ENCODE results near the gene ACBD4.
A peak's percentile ranks its signal among the peaks of the same experiment; 100 is the strongest.

Gene ACBD4, protein sequence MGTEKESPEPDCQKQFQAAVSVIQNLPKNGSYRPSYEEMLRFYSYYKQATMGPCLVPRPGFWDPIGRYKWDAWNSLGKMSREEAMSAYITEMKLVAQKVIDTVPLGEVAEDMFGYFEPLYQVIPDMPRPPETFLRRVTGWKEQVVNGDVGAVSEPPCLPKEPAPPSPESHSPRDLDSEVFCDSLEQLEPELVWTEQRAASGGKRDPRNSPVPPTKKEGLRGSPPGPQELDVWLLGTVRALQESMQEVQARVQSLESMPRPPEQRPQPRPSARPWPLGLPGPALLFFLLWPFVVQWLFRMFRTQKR

DNA sequence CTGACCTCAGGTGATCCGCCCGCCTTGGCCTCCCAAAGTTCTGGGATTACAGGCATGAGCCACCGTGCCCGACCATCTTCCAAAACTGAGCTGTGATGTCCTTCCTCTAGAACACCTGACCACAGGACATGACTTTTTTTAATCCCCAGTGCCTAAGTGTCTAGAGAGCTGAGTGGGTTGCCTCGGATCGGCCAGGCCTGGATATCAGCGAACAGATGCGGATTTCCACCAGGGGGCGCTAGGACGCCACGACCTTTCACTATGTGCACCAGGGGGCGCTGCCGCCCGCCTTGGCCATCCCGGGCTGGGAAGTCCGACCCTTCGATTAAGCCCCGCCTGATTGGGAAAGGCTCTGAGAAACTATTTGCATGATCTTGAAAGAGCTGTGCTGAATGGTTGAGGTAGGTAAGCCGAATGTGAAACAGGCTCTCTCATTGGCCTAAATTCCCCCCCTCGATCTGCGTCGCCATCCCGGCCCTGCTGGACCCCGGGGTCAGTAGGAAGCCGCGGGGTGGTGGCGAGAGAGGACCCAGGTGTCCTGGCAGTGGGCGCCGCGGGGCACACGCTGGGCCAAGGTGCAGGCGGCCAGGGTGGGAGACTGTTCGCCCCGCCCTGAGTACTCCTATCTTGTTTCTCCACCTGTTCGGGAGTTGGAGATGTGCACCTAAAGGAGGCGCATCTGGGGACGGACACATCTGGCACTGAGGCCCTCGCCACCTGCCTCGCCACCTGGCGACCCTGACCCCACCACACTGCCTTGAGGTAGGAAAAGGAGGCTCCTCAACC lies at the start of gene ACBD4:
TSS of gene ACBD4 (plus strand) at position 496 of the 786 bp plus-strand sequence. CDS start 458 bp downstream, outside the sequence.
- TF ChIP-seq, protein P1, sequence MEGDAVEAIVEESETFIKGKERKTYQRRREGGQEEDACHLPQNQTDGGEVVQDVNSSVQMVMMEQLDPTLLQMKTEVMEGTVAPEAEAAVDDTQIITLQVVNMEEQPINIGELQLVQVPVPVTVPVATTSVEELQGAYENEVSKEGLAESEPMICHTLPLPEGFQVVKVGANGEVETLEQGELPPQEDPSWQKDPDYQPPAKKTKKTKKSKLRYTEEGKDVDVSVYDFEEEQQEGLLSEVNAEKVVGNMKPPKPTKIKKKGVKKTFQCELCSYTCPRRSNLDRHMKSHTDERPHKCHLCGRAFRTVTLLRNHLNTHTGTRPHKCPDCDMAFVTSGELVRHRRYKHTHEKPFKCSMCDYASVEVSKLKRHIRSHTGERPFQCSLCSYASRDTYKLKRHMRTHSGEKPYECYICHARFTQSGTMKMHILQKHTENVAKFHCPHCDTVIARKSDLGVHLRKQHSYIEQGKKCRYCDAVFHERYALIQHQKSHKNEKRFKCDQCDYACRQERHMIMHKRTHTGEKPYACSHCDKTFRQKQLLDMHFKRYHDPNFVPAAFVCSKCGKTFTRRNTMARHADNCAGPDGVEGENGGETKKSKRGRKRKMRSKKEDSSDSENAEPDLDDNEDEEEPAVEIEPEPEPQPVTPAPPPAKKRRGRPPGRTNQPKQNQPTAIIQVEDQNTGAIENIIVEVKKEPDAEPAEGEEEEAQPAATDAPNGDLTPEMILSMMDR (conservative IDR thresholded peaks at IDR 0.05; ENCODE audit: low read depth, low read length) = peak; percentile 100
- H3K4me3 ChIP-seq (ENCODE audit: low read depth, low read length) = peak within 1 kb of the TSS; percentile 68
- peak; percentile 98 for DNase-seq (ENCODE audit: low read depth)

DNA sequence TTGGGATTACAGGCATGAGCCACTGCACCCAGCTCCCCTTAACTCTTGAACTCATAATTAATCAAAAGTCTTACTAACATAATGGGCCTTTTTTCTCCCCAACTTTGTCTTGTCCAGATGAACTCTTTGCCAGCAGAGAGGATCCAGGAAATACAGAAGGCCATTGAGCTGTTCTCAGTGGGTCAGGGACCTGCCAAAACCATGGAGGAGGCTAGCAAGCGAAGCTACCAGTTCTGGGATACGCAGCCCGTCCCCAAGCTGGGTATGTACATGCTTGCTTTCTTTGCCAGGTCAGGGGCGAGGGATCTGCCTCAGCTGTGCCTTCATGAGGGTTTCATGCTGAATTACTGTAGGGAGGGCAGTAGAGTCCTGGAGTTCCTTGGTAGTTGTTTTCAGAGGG lies 49.1 kb upstream of the ACBD4 start:
- no peak overlapping the region for H3K4me3 ChIP-seq (ENCODE audit: low read depth, low read length)
- TF ChIP-seq, protein P1 (conservative IDR thresholded peaks at IDR 0.05; ENCODE audit: low read depth, low read length) = no peak

GRCh38 chr17:45086865-45087503 lies 48.5 kb upstream of the ACBD4 start:
- TF ChIP-seq, protein P1 (conservative IDR thresholded peaks at IDR 0.05; ENCODE audit: low read depth, low read length) = no peak
- no peak overlapping the region for H3K4me3 ChIP-seq (ENCODE audit: low read depth, low read length)
- DNase-seq (ENCODE audit: low read depth) = no peak

More for the DNA sequence above, 49.1 kb upstream of the ACBD4 start:
- no peak for DNase-seq (ENCODE audit: low read depth)

DNA sequence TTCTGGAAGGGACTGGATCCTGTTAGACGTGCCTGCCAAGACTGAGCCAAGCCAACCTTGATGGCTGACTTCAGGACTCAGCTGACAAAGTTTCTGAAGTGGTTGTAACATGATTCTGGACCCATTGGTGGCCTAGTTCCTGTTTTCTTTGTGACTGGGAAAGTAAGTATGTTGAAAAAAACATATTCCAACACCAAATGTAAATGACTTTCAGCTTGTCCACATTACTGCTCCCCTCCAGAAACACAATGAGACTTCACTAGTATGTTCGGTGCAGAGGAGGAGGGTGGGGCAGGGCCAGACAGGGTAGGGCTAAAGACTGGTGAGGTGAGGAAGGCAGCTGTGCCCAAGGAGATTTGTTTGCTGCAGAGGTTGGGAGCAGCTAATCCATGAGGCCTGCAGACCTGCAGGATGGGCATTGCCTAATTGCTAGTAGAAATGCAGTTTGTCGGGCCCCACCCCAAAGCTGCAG lies 47.9 kb upstream of the ACBD4 start:
- no peak for DNase-seq (ENCODE audit: low read depth)
- no peak overlapping the region for H3K4me3 ChIP-seq (ENCODE audit: low read depth, low read length)
- TF ChIP-seq, protein P1 (conservative IDR thresholded peaks at IDR 0.05; ENCODE audit: low read depth, low read length) = no peak

- H3K4me3 ChIP-seq (ENCODE audit: low read depth, low read length) = no peak overlapping the region
- no peak for DNase-seq (ENCODE audit: low read depth)
- TF ChIP-seq, protein P1 (conservative IDR thresholded peaks at IDR 0.05; ENCODE audit: low read depth, low read length) = no peak
These were observed 47.5 kb upstream of the ACBD4 start for GRCh38 chr17:45087978-45088377.

DNA sequence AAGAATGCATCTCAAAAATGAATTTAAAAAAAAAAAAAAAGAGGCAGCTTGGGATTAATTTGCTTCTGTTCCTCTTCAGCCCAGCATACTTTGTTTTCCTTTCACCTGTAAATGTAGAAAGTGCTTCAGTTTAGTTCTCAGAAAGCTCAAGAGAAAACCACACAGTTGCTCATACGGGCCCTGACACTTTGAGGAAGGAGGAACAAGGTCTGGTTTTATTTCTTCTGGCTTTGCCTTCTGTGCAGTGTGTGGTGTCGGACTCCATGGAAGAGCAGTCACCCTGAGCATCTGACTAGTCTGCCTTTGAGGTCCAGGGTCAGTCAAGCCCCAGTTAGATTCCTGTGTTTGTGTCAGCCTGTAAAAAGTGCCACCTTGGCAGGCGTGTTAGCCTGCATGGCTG lies 46.7 kb upstream of the ACBD4 start:
- TF ChIP-seq, protein P1 (conservative IDR thresholded peaks at IDR 0.05; ENCODE audit: low read depth, low read length) = no peak
- no peak for DNase-seq (ENCODE audit: low read depth)
- H3K4me3 ChIP-seq (ENCODE audit: low read depth, low read length) = no peak overlapping the region

All from choroid plexus epithelial cell (primary cell).